A549 treated with CORT108297 at 1 μM for 4 hours (cell line): ENCODE measurements around the gene REEP6. TPM values are rescaled to one million over a fixed set of nuclear protein-coding genes. Genes with fewer than 3 reads are reported as not detected.

Experiments
- total RNA-seq: library from RNA; stranded (reverse); fragments of 200-300 nt; extraction: Qiagen RNA extraction; gene quantifications from 5 replicates; pipeline ENCODE4 v1.2.3, GENCODE V29; 2022

The REEP6 gene
- 3.8 to 5.7 TPM (median 5.2 TPM) in 5 replicates for total RNA-seq

DNA sequence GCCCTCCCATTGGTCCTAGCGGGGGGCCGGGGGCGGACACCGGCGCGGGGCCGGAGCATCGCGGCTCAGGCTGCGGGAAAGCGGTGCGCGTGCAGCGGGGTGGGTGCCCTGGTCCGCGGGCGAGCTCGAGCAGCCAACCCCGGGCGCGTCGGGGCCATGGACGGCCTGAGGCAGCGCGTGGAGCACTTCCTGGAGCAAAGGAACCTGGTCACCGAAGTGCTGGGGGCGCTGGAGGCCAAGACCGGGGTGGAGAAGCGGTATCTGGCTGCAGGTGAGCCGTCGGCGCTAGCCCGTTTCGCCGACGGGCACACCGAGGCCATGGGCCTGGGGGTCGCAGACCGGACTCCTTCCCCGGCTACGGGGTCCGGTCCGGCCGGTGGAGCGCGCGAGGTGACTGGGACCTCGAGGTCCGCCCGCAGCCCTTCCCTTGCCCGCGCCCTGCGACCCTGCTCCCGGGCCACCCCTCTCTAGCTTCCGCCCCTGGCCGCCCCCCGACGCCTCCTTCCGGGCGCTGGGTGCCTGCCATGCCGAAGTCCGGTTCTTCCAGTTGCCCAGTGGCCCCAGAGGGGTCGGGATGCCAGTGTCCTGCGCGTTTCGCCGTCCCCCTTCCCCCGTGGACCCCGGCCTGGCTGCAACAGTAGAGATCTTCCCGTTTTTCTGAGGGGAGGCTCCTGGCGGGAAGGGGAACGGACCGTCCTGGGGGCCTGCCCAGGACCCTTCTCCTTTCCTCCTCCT lies at the start of gene REEP6:
Gene REEP6 (plus strand): TSS at position 68 of the 735 bp plus-strand sequence. CDS start 89 bp downstream, at position 157.

GRCh38 chr19:1449467-1450442 lies 41.2 kb upstream of the REEP6 start, which contains the start of gene APC2:
TSS of gene APC2 (plus strand) at chr19:1450121. CDS start at chr19:1453002, 2,881 bp downstream.

DNA sequence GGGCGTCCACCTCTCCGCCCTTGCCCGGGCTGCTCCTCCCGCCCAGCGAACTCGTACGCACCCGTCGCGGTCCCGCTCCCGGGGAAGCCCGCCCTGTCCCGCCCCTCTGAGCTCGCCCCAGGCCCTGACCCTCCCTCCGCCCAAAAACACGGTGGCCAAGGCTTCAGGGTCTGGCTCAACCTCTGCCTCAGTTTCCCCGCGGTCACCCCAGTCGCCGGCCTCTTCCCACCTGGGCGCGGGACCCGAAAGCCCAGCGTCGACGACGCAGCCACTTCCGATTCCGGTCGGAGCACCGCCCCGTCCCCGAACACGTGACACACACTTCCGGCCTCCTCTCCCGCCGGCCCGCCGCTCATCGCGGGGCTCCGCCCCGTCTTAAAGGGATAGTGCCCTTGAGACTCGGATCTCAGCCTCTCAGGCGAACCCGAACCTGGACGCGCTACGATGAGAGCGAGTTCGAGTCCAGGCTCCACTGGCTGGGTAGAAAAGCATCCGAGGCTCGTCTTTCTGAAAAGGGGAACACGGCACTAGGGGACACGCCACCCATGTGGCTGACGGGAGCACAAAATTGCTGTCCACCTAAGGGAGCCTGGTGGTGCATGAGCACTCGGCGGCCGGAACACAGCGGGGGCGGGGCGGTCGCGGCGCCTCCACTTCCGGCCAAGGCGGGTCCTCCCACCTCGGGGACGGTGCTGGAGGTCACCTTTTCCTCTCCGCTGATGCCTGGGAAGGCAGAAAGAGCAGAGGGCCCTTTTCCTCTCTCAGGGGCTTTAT lies 11.9 kb upstream of the REEP6 start, which contains the start of gene C19orf25:
Gene C19orf25 (minus strand): TSS at position 282 of the 774 bp plus-strand sequence. CDS start 312 bp downstream, outside the sequence.

GRCh38 chr19:1490311-1491113 lies 469 bp upstream of the REEP6 start, which contains the start of gene PCSK4:
TSS of gene PCSK4 (minus strand) at chr19:1490350. CDS start at chr19:1490346, 4 bp downstream.

DNA sequence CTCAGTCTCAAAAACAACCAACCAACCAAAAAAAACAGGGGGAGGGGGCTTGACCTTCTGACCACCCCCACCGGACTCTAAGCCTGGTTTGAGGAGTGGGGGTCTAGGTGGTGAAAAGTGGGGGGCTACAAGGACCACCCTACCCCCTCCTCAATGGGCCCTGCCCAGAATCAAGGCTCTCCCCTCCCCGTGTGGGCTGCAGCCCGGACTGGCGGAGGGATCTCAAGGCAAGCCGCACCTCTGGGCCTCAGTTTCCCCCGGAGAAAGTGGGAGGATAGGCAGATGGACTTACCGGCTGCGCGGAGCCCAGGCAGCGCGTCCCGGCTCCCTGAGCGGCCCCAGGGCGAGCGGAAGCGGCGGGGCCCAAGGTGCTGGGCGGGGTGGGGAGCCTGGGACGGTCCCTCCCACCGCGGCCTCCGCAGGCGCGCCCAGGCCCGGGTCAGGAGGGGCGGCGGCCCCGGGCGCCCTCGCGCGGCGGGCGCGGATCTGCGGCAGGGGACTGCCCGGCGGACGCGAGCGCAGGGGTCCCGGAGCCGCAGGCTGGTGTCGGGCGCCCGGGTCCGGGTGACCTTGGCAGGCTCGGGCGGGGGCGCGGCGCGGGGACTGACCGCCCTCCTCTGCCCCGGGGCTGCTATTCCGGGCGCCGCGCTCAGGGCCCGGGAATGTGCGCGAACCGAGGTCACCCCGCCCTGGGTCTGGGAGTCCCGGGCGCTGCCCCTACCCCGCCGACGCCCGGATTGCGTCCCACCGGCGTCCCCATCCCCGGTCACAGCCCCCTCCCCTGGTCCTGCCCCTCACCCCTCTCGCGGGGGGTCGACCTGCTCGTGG lies 21.9 kb downstream of the REEP6 start, which contains the start of gene ADAMTSL5:
Gene ADAMTSL5 (minus strand): TSS at position 349 of the 828 bp plus-strand sequence. CDS start 2,076 bp downstream, outside the sequence.

DNA sequence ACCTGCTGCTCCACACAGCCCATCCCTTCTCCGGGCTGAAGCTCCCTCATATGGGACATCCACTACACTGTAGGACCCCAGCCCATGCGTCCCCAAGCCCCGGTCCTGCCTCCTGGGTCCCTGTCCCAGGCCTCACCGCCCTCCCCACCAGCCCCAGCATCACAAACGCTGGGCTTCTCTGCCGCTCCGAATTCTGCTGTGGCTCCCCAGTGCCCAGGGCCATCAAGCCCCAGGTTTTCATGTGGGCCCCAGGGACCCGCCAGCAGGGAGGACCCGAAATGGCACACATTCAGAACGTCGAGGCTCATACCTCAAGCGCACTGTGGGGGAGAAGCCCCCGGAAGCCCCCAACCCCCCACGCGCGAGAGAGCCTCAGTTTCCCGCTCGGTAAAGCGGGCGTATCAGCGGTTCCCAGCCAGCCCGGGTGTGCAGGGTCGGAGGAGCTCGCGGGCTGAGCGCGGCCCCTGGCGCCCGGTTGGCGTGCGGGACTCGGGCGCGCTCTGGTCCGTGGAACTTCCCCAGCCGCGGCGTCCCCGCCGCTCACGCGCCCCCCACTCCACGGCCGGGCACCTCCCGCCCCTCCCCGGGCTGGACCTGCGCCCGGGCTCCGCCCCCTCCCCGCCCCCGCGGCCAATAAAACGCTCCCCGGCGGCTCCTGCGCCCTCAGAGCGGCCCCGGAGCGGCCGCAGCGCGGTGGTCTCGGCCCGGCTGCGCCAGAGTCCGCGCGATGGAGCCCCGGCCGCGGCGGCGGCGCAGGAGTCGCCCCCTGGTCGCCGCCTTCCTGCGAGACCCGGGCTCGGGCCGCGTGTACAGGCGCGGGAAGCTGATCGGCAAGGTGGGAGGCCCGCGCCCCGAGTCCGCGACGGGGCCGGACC lies 32.7 kb downstream of the REEP6 start, which contains the start of gene PLK5:
Gene PLK5 (plus strand): TSS at position 666 of the 875 bp plus-strand sequence. CDS start 2,920 bp downstream, outside the sequence.

Other genes with a start within 250 kb of the REEP6 start
- 80.9 to 184 TPM (median 172 TPM) in 5 replicates for gene ATP5F1D, start 249.4 kb upstream of the REEP6 start, total RNA-seq
- 38.8 to 50.5 TPM (median 43.1 TPM) in 5 replicates for gene MIDN, start 242.6 kb upstream of the REEP6 start, total RNA-seq
- 90.2 to 178 TPM (median 95.7 TPM) in 5 replicates for gene CIRBP, start 221.8 kb upstream of the REEP6 start, total RNA-seq
- 49.5 to 105 TPM (median 87.7 TPM) in 5 replicates for gene FAM174C, start 215.7 kb upstream of the REEP6 start, total RNA-seq
- gene EFNA2, start 205.3 kb upstream of the REEP6 start, total RNA-seq: 1.2 to 2.6 TPM (median 1.6 TPM) in 5 replicates
- 76.1 to 82.1 TPM (median 79.3 TPM) in 5 replicates for gene NDUFS7, start 107.3 kb upstream of the REEP6 start, total RNA-seq
- 23.1 to 45.5 TPM (median 42.6 TPM) in 5 replicates for gene GAMT, start 89.6 kb upstream of the REEP6 start, total RNA-seq
- gene DAZAP1, start 83.6 kb upstream of the REEP6 start, total RNA-seq: 77.6 to 108 TPM (median 102 TPM) in 5 replicates
- 1,595 to 2,147 TPM (median 1,872 TPM) in 5 replicates for gene RPS15, start 52.8 kb upstream of the REEP6 start, total RNA-seq
- gene APC2, start 41.1 kb upstream of the REEP6 start, total RNA-seq: 1.2 to 2.3 TPM (median 1.6 TPM) in 5 replicates
- gene C19orf25, start 12.0 kb upstream of the REEP6 start, total RNA-seq: 10.8 to 22.9 TPM (median 20.5 TPM) in 5 replicates
- gene PCSK4, start 831 bp upstream of the REEP6 start, total RNA-seq: 0.47 to 1.1 TPM (median 0.82 TPM) in 5 replicates
- 2.7 to 4.4 TPM (median 3.3 TPM) in 5 replicates for gene ADAMTSL5, start 21.8 kb downstream of the REEP6 start, total RNA-seq
- gene PLK5, start 32.9 kb downstream of the REEP6 start, total RNA-seq: 0.05 TPM in 1 of 5 replicates, not detected in the others
- 5.7 to 13.5 TPM (median 10.8 TPM) in 5 replicates for gene MEX3D, start 77.1 kb downstream of the REEP6 start, total RNA-seq
- 31.9 to 56.6 TPM (median 51.5 TPM) in 5 replicates for gene MBD3, start 101.7 kb downstream of the REEP6 start, total RNA-seq
- gene UQCR11, start 114.3 kb downstream of the REEP6 start, total RNA-seq: 92.0 to 201 TPM (median 166 TPM) in 5 replicates
- 42.5 to 68.8 TPM (median 57.4 TPM) in 5 replicates for gene TCF3, start 161.4 kb downstream of the REEP6 start, total RNA-seq